D721Med (cell line): ENCODE measurements around the gene STKLD1.

Experiments used
- DNase-seq: peaks from one replicate; pipeline ENCODE4 v3.0.0; 2011; ENCODE audit warnings: low spot score; ENCODE audit not compliant: insufficient read length
- FAIRE-seq: peaks from 2 replicates; lab custom pipeline; 2011; peaks lifted over from hg19 to GRCh38; lab: Jason Lieb, UNC
- TF ChIP-seq, protein P1 (sequence below): IDR thresholded peaks from 2 replicates; pipeline ENCODE4 v1.5.1; 2012; ENCODE audit warnings: mild to moderate bottlenecking, control low read depth; ENCODE audit not compliant: insufficient read depth; ENCODE audit errors: missing control alignments

The STKLD1 gene

DNA sequence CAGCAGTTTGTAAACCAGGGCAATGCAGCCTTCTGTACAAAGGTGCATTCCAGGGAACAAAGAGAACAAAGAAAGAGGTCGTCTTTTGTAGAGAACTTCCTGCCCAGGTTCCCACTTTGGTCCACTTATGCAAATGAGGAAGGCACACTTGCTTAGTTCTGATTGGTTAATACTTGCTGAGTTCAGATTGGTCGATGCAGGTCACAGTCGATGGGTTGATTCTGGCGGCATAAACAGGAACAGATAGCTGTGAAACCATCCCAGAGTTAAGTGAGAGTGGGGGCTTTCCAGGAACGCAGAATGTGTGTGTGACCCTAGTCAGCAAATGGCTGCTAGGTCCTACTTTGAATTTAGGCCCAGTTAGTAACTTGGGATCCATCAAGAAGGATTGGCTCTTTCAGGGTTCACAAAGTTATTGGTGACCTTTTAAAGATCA is 44.2 kb downstream of the STKLD1 start:
- DNase-seq, result no peak
- TF ChIP-seq, protein P1, sequence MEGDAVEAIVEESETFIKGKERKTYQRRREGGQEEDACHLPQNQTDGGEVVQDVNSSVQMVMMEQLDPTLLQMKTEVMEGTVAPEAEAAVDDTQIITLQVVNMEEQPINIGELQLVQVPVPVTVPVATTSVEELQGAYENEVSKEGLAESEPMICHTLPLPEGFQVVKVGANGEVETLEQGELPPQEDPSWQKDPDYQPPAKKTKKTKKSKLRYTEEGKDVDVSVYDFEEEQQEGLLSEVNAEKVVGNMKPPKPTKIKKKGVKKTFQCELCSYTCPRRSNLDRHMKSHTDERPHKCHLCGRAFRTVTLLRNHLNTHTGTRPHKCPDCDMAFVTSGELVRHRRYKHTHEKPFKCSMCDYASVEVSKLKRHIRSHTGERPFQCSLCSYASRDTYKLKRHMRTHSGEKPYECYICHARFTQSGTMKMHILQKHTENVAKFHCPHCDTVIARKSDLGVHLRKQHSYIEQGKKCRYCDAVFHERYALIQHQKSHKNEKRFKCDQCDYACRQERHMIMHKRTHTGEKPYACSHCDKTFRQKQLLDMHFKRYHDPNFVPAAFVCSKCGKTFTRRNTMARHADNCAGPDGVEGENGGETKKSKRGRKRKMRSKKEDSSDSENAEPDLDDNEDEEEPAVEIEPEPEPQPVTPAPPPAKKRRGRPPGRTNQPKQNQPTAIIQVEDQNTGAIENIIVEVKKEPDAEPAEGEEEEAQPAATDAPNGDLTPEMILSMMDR, result no peak
- FAIRE-seq, result no peak

DNA sequence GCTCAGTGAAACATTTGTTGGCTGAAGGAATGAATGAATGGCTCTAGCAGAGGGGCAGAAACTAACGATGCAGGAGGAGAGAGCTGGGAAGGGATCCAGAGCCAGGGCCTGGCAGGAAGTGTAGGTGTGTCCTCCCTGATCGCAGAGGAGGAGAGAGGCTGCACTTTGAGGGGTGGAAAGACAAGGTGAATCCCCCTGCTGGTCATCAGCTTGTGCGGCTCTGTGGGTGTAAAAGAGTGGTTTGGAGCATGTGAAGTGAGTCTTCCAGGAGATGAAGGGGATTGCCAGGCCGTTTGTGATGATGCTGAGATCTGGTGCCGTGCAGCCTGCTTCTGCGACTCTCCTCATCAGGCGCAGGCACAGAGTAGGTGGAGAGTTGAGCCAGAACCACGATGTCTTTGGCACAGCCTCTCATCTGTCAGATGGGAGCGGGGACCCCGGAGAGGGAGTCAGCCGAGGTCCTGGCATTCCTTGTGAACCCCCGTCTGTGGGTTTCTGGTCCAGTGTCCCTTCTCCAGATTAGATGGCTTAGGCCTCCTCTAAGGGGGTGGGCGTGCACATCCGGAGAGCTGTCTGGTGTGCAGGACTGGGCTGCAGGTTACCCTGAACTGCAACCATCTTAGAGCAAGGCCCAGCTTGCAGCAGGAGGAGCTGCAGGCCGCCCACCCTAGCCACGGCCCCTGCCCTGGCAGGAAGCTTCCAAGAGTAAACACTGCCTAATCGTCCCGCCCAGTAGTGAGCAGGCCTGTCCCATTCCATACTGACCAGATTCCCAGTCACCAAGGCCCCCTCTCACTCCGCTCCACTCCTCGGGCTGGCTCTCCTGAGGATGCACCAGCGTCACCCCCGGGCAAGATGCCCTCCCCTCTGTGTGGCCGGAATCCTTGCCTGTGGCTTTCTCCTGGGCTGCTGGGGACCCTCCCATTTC is 45.7 kb downstream of the STKLD1 start, which contains the start of gene ADAMTS13:
Gene ADAMTS13, plus strand, starts transcription at position 753 of the 928 bp plus-strand sequence. Its CDS starts 77 bp downstream, at position 830.
- no peak for FAIRE-seq
- DNase-seq, result peak; percentile 12
- TF ChIP-seq, protein P1, result no peak

- DNase-seq, result no peak
- TF ChIP-seq, protein P1, result no peak
- FAIRE-seq, result no peak
Measured at GRCh38 chr9:133423216-133423615, 47.0 kb downstream of the STKLD1 start.

GRCh38 chr9:133424187-133424586 is 48.0 kb downstream of the STKLD1 start:
- no peak for DNase-seq
- TF ChIP-seq, protein P1, result no peak
- no peak for FAIRE-seq

DNA sequence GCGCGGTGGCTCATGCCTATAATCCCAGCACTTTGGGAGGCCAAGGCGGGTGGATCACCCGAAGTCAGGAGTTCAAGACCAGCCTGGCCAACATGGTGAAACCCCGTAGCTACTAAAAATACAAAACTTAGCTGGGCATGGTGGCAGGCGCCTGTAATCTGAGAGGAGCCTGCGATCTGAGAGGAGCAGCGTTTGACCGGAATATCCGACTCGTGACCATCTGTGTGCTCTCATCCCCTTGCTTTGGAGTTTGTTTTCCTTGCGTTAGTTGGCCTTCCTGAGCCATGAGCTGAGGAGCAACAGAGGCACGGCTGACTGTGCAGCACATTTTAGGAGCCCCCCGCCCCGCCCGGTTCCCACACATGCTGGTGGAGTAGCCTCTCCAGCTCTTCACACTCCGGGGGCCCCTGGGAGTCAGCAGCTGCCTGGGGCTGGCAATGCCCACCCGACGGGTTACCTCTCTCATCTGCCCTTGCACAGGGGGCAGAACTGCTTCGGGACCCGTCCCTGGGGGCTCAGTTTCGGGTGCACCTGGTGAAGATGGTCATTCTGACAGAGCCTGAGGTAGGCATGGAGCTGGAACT is 49.0 kb downstream of the STKLD1 start:
- TF ChIP-seq, protein P1, result no peak
- FAIRE-seq (no peak), DNase-seq (no peak)

DNA sequence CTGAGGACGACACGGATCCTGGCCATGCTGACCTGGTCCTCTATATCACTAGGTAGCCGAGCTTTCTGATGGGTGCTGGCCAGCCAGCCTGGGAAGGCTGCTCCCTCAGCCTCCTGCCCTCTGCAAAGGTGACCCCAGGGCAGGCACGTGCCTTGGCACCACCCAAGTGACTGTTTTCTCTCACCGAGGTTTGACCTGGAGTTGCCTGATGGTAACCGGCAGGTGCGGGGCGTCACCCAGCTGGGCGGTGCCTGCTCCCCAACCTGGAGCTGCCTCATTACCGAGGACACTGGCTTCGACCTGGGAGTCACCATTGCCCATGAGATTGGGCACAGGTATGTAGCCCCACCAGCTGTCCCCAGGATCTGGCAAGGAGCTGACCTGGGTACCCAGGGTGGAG is 49.8 kb downstream of the STKLD1 start:
- FAIRE-seq, result no peak
- TF ChIP-seq, protein P1, result no peak
- DNase-seq, result peak; percentile 11
